Coronary artery (tissue), 2 donors: Measurements from ENCODE around the gene CTPS2.

Experiments used
- DNase-seq: peaks from one replicate; pipeline ENCODE4 v3.0.0-alpha.2; 2017; ENCODE audit warnings: low spot score
- H3K27ac ChIP-seq, 2 donors: fragments of 200-600 bp; sonication (generic); one replicate each; pipeline ENCODE4 v1.5.1; 2016 to 2019
- H3K4me3 ChIP-seq: fragments of 200-600 bp; sonication (generic); 2 replicates; pipeline ENCODE4 v1.5.1; 2016; ENCODE audit warnings: mild to moderate bottlenecking, moderate library complexity
- TF ChIP-seq, protein P1 (sequence below): fragments of 200-600 bp; sonication (generic); IDR thresholded peaks from one replicate; pipeline ENCODE4 v1.5.1; 2019; ENCODE audit warnings: antibody characterized with exemption

The CTPS2 gene

DNA sequence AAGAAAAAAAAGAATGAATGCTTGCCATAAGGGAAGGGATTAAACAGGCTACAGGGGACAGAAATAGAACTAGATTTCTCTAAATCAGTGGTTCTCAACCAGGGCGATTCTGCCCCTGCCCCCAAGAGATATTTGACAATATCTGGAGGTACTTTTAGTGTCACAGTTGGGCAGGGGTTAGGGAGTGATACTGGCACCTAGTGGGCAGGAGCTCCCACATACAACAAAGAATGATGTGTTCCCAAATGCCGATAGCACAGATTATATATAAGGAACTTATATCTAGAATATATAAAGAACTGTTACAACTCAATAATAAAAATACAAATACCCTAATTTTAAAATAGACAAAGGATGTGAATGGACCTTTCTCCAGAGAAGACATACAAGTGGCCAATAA, 47.8 kb downstream of the CTPS2 start:
- Histone ChIP-seq H3K4me3 (no peak overlapping the region), H3K27ac (no peak overlapping the region)
- no peak for DNase-seq
- TF ChIP-seq, protein P1, sequence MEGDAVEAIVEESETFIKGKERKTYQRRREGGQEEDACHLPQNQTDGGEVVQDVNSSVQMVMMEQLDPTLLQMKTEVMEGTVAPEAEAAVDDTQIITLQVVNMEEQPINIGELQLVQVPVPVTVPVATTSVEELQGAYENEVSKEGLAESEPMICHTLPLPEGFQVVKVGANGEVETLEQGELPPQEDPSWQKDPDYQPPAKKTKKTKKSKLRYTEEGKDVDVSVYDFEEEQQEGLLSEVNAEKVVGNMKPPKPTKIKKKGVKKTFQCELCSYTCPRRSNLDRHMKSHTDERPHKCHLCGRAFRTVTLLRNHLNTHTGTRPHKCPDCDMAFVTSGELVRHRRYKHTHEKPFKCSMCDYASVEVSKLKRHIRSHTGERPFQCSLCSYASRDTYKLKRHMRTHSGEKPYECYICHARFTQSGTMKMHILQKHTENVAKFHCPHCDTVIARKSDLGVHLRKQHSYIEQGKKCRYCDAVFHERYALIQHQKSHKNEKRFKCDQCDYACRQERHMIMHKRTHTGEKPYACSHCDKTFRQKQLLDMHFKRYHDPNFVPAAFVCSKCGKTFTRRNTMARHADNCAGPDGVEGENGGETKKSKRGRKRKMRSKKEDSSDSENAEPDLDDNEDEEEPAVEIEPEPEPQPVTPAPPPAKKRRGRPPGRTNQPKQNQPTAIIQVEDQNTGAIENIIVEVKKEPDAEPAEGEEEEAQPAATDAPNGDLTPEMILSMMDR = no peak

DNA sequence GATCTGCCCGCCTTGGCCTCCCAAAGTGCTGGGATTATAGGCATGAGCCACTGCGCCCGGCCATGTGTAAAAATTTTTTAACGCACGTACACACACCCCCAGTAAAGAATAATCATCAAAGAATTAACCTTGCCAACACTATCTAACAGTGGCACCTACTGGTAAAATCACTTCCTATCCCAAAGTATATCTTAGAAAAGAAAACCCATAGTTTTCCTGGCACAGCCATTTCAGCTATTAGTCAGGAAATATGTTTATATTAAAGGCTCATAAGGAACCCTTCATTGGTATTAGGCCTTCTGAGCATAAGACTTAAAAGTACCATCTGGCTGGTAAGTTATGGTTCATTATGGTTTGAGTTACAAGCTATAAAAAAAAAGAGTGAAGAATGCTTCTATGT, 48.4 kb downstream of the CTPS2 start:
- no peak overlapping the region for H3K27ac ChIP-seq
- TF ChIP-seq, protein P1 = no peak
- H3K4me3 ChIP-seq = no peak overlapping the region
- DNase-seq = no peak

GRCh38 chrX:16662402-16662801, 50.1 kb downstream of the CTPS2 start:
- DNase-seq = no peak
- Histone ChIP-seq H3K27ac (no peak overlapping the region), H3K4me3 (no peak overlapping the region)
- TF ChIP-seq, protein P1 = no peak

GRCh38 chrX:16661495-16661894, 51.0 kb downstream of the CTPS2 start:
- H3K4me3 ChIP-seq = no peak overlapping the region

DNA sequence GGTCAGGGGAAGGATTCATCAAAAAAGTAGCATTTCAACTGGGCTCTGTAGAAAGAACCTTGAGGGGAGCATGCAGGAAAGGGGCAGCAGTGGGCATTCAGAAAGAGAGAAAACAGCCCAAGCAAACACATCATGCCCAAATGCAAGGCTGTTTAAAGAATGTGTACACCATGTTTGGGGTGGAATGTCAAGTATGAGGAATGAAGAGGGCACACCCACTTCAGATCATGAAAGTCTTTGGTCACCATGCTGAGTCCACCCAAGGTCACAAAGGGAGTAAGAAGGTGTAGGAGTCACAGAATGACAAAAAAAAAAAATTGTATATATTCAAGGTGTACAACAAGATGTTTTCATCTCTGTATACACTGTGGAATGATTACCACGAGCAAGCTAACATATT, 53.1 kb downstream of the CTPS2 start:
- TF ChIP-seq, protein P1 = no peak
- no peak overlapping the region for H3K27ac ChIP-seq
- DNase-seq = no peak
- no peak overlapping the region for H3K4me3 ChIP-seq

More at GRCh38 chrX:16661495-16661894, 51.0 kb downstream of the CTPS2 start:
- no peak overlapping the region for H3K27ac ChIP-seq
- no peak for DNase-seq
- TF ChIP-seq, protein P1 = no peak

- TF ChIP-seq, protein P1 = no peak
Observed at GRCh38 chrX:16658284-16658683, 54.2 kb downstream of the CTPS2 start.

DNA sequence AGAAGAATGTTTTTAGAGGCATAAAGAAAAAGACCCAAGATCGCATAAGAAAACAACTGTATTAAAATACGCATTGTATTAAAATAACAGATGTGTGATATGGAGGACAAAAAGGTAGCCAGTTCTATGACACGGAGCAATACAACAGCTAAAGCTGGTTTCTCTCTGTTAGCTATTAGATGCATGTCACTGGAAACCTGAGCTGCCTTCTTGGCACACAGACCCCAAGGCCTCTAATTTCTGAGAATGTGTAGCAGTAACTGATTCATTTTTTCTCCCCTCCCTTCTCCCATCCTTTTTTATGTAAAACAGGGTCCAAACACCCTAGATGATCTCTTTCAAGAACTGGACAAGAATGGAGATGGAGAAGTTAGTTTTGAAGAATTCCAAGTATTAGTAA, 58.4 kb downstream of the CTPS2 start:
- no peak overlapping the region for H3K27ac ChIP-seq
- DNase-seq = no peak

More at GRCh38 chrX:16658284-16658683, 54.2 kb downstream of the CTPS2 start:
- DNase-seq = no peak
- H3K4me3 ChIP-seq = no peak overlapping the region
- H3K27ac ChIP-seq = no peak overlapping the region

More for the DNA sequence above, 58.4 kb downstream of the CTPS2 start:
- TF ChIP-seq, protein P1 = no peak
- H3K4me3 ChIP-seq = no peak overlapping the region
